Measurements from ENCODE around the gene THY1.

Gene THY1

DNA sequence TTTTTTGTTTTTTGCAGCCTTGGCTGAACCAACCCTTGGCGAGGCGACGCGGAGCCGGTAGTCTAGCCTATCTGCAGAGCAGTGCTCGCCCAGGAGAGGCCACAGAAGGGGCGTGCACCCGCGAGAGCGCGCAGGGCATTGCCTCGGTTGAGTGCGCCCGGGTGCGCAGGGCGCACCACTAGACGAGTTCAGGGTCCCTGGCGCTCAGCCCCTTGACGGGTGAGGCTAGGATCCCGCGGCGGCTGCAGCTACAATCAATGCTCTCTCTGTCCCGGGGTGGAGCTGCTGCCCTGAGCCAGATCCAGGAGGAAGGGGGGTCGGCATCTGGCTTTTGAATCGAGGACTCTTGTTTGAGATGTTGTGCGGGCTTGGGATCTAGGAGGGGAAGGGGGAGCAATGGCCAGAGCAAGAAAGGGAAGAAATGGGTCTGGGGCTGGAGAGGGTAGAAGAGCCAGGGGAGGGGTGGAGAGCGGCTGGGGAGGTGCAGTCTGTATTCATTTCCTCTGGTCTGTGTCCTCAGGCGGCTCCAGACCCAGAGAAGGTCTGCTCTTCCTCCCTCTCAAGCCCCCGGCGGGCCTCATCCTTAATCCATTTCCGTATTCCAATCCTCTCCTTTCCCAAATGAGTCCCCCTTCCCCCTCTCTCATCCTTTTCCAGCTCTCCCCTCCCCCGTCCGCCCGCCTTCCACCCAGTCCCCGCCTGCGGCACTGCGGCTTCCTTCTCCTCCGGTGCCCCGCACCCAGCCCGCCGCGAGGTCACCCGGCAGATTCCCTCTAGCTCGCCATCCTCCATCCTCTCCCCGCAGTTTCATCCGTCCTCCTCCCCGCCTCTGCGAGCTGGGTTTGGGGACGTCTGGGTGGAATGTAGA lies 797 bp downstream of the THY1 start:
- peak overlapping the region; percentile 50 for H3K4me3 ChIP-seq (ENCODE audit: low read depth, low read length)
- H3K27ac ChIP-seq, result no peak overlapping the region
- H3K27me3 ChIP-seq (ENCODE audit: insufficient read depth, low read depth, severe bottlenecking), result no peaks in the 10 kb centered on the region
- H3K36me3 ChIP-seq, result no peaks in the 10 kb centered on the region
- peak; percentile 60 for DNase-seq
- TF ChIP-seq, protein P1, sequence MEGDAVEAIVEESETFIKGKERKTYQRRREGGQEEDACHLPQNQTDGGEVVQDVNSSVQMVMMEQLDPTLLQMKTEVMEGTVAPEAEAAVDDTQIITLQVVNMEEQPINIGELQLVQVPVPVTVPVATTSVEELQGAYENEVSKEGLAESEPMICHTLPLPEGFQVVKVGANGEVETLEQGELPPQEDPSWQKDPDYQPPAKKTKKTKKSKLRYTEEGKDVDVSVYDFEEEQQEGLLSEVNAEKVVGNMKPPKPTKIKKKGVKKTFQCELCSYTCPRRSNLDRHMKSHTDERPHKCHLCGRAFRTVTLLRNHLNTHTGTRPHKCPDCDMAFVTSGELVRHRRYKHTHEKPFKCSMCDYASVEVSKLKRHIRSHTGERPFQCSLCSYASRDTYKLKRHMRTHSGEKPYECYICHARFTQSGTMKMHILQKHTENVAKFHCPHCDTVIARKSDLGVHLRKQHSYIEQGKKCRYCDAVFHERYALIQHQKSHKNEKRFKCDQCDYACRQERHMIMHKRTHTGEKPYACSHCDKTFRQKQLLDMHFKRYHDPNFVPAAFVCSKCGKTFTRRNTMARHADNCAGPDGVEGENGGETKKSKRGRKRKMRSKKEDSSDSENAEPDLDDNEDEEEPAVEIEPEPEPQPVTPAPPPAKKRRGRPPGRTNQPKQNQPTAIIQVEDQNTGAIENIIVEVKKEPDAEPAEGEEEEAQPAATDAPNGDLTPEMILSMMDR (IDR thresholded peaks at IDR 0.05; ENCODE audit: low read depth, low read length), result no peak
- no peaks in the 10 kb centered on the region for H3K9me3 ChIP-seq (ENCODE audit: severe bottlenecking)

DNA sequence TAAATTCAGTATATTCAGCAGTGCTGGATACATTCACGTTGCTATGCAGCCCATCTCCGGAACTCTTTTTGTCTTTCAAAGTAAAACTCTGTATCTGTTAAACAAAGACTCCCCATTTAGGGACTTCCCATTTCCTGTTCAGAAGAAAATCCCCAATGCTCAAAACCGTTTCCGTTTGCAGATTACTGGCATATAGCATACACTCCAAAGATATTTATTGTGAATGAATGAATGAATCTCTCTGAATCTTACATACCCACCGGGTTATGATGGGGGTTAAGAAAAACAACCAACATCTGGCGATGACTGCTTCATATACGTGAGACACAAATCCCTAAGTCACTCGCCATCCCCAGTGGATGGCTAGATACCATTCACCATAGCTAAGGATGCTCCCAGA lies 1.6 kb downstream of the THY1 start:
- no peak for DNase-seq
- Histone ChIP-seq H3K9me3 (ENCODE audit: severe bottlenecking) (no peaks in the 10 kb centered on the region), H3K27ac (no peak overlapping the region), H3K4me3 (ENCODE audit: low read depth, low read length) (peak overlapping the region; percentile 50), H3K27me3 (ENCODE audit: insufficient read depth, low read depth, severe bottlenecking) (no peaks in the 10 kb centered on the region), H3K36me3 (no peaks in the 10 kb centered on the region)
- TF ChIP-seq, protein P1 (IDR thresholded peaks at IDR 0.05; ENCODE audit: low read depth, low read length), result no peak

DNA sequence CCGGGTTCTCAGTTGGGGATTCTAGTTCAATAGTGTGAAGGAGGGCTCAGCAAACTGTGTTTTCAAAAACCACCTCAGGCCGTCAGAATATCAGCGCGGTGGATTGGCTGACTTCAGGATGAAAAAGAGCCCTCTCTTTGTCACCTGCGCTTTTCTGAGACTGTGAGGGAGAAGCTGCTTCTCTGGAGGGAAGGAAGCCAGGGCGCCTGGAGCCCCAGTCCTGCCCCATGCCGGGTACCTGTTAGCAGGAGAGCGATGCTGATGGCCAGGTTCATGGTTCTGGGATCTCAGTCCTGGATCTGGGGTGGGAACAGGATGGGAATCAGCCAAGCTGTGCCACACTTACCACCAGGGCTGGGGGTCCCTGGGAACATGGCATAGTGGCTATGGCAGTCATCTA lies 2.3 kb downstream of the THY1 start:
- Histone ChIP-seq H3K36me3 (no peaks in the 10 kb centered on the region), H3K27me3 (ENCODE audit: insufficient read depth, low read depth, severe bottlenecking) (no peaks in the 10 kb centered on the region), H3K27ac (no peak overlapping the region), H3K4me3 (ENCODE audit: low read depth, low read length) (no peak overlapping the region), H3K9me3 (ENCODE audit: severe bottlenecking) (no peaks in the 10 kb centered on the region)
- DNase-seq, result no peak
- TF ChIP-seq, protein P1 (IDR thresholded peaks at IDR 0.05; ENCODE audit: low read depth, low read length), result no peak

DNA sequence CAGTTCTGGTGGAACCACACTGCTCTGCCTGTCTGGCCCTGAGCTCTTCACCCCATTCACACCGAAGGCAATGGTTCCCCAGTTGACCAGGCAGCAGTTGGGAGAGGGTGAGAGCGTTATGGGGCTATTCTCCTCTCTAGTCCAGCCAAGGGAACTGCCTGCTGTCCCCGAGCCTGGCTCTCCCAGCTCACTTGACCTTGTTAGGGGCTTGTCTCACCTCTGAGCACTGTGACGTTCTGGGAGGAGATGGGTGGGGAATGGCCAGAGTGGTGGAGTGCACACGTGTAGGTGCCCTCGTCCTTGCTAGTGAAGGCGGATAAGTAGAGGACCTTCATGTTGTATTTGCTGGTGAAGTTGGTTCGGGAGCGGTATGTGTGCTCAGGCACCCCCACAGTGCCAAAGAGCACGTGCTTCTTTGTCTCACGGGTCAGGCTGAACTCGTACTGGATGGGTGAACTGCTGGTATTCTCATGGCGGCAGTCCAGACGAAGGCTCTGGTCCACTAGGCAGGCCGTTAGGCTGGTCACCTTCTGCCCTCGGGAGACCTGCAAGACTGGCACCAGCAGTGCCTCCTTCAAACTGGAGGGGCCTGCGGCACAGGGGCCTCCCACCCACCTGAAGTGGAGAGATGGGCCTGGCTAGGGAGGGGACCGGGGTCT lies 3.0 kb downstream of the THY1 start:
- H3K4me3 ChIP-seq (ENCODE audit: low read depth, low read length), result no peak overlapping the region
- DNase-seq, result no peak
- no peaks in the 10 kb centered on the region for H3K9me3 ChIP-seq (ENCODE audit: severe bottlenecking)
- no peak overlapping the region for H3K27ac ChIP-seq
- H3K36me3 ChIP-seq, result no peaks in the 10 kb centered on the region
- no peaks in the 10 kb centered on the region for H3K27me3 ChIP-seq (ENCODE audit: insufficient read depth, low read depth, severe bottlenecking)
- TF ChIP-seq, protein P1 (IDR thresholded peaks at IDR 0.05; ENCODE audit: low read depth, low read length), result no peak

DNA sequence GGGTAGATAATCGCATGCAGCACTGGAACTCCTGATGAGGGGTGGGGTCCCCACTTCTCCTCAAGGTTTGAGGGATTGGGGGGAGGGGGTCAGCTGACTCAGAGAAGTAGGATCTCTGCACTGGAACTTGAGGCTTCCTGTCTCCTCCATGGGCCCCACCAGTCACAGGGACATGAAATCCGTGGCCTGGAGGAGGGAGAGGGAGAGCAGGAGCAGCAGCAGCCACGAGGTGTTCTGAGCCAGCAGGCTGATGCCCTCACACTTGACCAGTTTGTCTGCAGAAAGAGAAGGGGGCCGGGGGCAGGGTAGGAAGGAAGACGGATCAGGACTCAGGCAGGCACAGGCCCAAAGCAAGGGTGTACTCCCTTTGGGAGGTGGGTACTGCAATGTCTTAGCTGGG lies 3.7 kb downstream of the THY1 start:
- Histone ChIP-seq H3K27me3 (ENCODE audit: insufficient read depth, low read depth, severe bottlenecking) (no peaks in the 10 kb centered on the region), H3K36me3 (no peaks in the 10 kb centered on the region), H3K9me3 (ENCODE audit: severe bottlenecking) (peaks cover under 1% of the 10 kb centered on the region), H3K27ac (no peak overlapping the region), H3K4me3 (ENCODE audit: low read depth, low read length) (no peak overlapping the region)
- TF ChIP-seq, protein P1 (IDR thresholded peaks at IDR 0.05; ENCODE audit: low read depth, low read length), result no peak
- no peak for DNase-seq
